Naive B cell (primary cell): ENCODE results near the gene GGA1. TPM values are rescaled to one million over a fixed set of nuclear protein-coding genes. Genes with fewer than 3 reads are reported as not detected.

Source experiments
- ATAC-seq, 2 donors: fragments of 150-1000 bp; cut with Tn5 transposase; 2 replicates each; pipeline ENCODE4 v1.10.0; 2021; ENCODE audit warnings: low read depth in 2 of 2, mild to moderate bottlenecking in 2 of 2, moderate library complexity in 2 of 2
- DNase-seq: peaks from one replicate; pipeline ENCODE4 v3.0.0; 2022
- H3K27ac Mint-ChIP-seq, 6 donors: one replicate each; pipeline ENCODE4 v1.8.0; 2020 to 2022; ENCODE audit warnings: mild to moderate bottlenecking in 6 of 6, mixed read lengths in 6 of 6, moderate library complexity in 5 of 6, inconsistent platforms in 2 of 6
- H3K27me3 Mint-ChIP-seq, 3 donors: one replicate each; pipeline ENCODE4 v1.8.0; 2021 to 2022; ENCODE audit warnings: mixed read lengths in 3 of 3, mild to moderate bottlenecking in 1 of 3
- H3K36me3 Mint-ChIP-seq, 2 donors: one replicate each; pipeline ENCODE4 v1.8.0; 2020 to 2022; ENCODE audit warnings: mixed read lengths in 2 of 2, inconsistent platforms in 1 of 2, mild to moderate bottlenecking in 1 of 2
- H3K4me1 Mint-ChIP-seq, 3 donors: one replicate each; pipeline ENCODE4 v1.8.0; 2020 to 2022; ENCODE audit warnings: mixed read lengths in 3 of 3, inconsistent platforms in 1 of 3, mild to moderate bottlenecking in 1 of 3, moderate library complexity in 1 of 3
- H3K4me3 Mint-ChIP-seq, 8 donors: one replicate each; pipeline ENCODE4 v1.8.0; 2020 to 2022; ENCODE audit warnings: mild to moderate bottlenecking in 8 of 8, mixed read lengths in 8 of 8, moderate library complexity in 8 of 8, inconsistent platforms in 2 of 8
- H3K9me3 Mint-ChIP-seq, 7 donors: one replicate each; pipeline ENCODE4 v1.8.0; 2020 to 2022; ENCODE audit warnings: mixed read lengths in 7 of 7, mild to moderate bottlenecking in 5 of 7, inconsistent platforms in 2 of 7, moderate library complexity in 1 of 7
- polyA plus RNA-seq, 6 donors: library from polyadenylated mRNA; unstranded; fragments of 300-500 nt; fragmentation: Illumina TruSeq; gene quantifications; one replicate each; pipeline ENCODE4 v1.2.3, GENCODE V29; 2021; ENCODE audit warnings: low read depth in 6 of 6

GGA1 gene, protein sequence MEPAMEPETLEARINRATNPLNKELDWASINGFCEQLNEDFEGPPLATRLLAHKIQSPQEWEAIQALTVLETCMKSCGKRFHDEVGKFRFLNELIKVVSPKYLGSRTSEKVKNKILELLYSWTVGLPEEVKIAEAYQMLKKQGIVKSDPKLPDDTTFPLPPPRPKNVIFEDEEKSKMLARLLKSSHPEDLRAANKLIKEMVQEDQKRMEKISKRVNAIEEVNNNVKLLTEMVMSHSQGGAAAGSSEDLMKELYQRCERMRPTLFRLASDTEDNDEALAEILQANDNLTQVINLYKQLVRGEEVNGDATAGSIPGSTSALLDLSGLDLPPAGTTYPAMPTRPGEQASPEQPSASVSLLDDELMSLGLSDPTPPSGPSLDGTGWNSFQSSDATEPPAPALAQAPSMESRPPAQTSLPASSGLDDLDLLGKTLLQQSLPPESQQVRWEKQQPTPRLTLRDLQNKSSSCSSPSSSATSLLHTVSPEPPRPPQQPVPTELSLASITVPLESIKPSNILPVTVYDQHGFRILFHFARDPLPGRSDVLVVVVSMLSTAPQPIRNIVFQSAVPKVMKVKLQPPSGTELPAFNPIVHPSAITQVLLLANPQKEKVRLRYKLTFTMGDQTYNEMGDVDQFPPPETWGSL
- 10 to 100 TPM; 15.5 to 28.9 (median 24.2) TPM for polyA plus RNA-seq

DNA sequence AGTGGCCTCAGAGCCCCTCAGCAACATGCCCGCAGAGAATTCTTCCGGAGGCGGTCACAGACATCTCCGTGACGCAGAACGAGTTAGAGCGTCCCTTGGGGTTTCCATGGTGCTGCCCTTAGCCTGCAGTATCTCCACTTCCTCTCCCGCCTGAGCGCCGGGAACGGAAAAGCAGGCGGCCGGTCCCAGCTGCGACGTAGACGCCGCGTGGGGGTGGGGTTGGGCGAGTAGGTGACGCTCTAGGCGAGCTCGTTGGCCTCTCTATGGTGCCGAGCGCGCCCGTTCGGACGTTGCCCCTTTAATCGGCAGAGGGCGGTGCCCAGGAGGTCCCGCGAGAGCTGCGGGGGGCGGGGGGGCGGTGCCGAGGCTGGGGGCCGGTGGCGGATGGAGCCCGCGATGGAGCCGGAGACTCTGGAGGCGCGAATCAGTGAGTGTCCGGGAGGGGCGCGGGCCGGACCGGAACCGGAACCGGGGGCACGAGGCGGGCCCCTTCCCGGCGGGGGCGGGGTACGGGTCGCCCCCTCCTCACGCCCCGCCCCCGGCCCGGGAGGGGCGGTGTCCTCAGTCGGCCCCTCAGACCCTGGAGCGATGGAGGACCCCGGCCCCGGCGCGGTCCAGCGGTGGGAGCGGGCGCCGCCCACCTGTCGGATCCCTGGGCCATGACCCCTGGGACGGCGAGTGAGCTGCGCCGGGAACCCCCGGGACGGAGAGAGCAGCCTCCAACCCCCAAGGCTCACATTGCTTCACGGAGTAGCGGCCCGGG lies at the start of gene GGA1:
TSS of gene GGA1 (plus strand) at position 358 of the 763 bp plus-strand sequence. CDS start at position 385, 27 bp downstream.
- ATAC-seq: peak; percentile 71 to 77
- peaks cover 25 to 40% (median 36%) of the 10 kb centered on the region in 3 donors for H3K4me1 Mint-ChIP-seq
- no peaks in the 10 kb centered on the region for H3K9me3 Mint-ChIP-seq

DNA sequence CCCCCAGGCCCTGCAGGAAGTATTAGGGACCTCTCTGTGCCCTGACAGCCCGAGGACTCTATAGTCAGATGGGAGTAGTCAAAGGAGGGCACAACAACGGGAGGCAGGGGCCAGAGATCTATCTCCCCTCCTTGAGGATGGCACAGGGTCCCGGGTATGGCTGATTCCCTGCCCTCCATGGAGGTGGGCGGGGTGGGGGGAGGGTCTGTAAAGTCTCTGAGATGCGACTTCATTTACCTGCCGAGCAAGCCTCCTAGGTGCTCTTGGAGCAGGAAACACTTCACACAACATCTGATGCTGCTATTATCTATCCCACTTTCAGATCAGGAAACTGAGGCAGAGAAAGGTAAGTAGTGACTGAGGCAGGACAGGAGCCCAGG lies 49.1 kb upstream of the GGA1 start:
- Mint-ChIP-seq H3K9me3 (no peaks in the 10 kb centered on the region), H3K36me3 (no peaks in the 10 kb centered on the region), H3K4me1 (peaks cover 16 to 21% (median 19%) of the 10 kb centered on the region in 3 donors), H3K4me3 (peak overlapping the region in 7 of 8 donors; percentile 35 to 70 (median 54)), H3K27me3 (peaks cover 40 to 80% (median 53%) of the 10 kb centered on the region in 3 donors), H3K27ac (peak overlapping the region in 1 of 6 donors; percentile 8)
- DNase-seq (no peak), ATAC-seq (no peak)

More for the DNA sequence above, at the start of gene GGA1:
- no peaks in the 10 kb centered on the region for H3K36me3 Mint-ChIP-seq
- DNase-seq: peak; percentile 95
- H3K27ac Mint-ChIP-seq: peak within 1 kb of the TSS; percentile 97 to 99 (median 98)
- peak within 1 kb of the TSS; percentile 86 to 97 (median 94) for H3K4me3 Mint-ChIP-seq
- H3K27me3 Mint-ChIP-seq: peaks cover 4 to 14% (median 10%) of the 10 kb centered on the region in 3 donors

DNA sequence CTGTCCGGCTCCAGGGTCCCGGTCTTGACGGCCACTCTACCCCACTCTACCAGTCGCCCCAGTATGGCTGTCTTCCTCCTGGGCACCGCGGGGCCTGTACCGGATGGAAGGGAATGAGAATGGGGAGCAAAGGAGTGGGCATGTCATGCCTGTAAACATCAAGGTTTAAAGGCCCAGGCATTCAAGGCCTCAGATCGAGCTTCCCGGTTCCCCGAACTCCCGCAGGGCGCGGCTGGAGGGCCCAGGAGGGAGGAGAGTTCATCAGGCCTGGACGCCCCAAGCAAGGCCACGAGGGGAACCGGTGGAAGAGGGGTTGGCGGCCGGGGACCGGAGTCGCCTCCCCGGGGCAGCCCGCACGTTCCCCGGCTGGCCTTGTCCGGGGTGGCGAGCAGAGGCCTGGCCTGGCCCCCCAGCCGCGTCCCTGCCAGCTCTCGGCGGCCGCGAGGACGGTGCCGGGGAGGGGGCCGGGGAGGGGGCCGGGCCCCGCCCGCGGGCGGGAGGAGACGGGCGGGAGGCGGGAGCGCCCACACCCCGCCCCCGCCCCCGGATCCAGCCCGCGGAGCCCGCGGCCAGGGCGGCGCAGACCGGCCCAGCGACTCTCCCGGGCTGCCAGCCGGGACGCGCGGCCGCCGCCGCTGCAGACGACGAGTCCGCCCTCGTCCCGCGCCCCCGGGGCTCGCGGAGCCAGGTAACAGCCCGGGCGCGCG lies 48.6 kb upstream of the GGA1 start, which contains the start of gene CDC42EP1:
TSS of gene CDC42EP1 (plus strand) at position 580 of the 707 bp plus-strand sequence. CDS start 5,870 bp downstream, outside the sequence.
- Mint-ChIP-seq H3K4me1 (peaks cover 16 to 21% (median 19%) of the 10 kb centered on the region in 3 donors), H3K9me3 (no peaks in the 10 kb centered on the region), H3K36me3 (no peaks in the 10 kb centered on the region), H3K4me3 (peak within 1 kb of the TSS; percentile 47 to 87 (median 80)), H3K27me3 (peaks cover 40 to 79% (median 53%) of the 10 kb centered on the region in 3 donors), H3K27ac (peak within 1 kb of the TSS in 2 of 6 donors; percentile 8 to 73)
- ATAC-seq (peak; percentile 20 to 22), DNase-seq (no peak)

DNA sequence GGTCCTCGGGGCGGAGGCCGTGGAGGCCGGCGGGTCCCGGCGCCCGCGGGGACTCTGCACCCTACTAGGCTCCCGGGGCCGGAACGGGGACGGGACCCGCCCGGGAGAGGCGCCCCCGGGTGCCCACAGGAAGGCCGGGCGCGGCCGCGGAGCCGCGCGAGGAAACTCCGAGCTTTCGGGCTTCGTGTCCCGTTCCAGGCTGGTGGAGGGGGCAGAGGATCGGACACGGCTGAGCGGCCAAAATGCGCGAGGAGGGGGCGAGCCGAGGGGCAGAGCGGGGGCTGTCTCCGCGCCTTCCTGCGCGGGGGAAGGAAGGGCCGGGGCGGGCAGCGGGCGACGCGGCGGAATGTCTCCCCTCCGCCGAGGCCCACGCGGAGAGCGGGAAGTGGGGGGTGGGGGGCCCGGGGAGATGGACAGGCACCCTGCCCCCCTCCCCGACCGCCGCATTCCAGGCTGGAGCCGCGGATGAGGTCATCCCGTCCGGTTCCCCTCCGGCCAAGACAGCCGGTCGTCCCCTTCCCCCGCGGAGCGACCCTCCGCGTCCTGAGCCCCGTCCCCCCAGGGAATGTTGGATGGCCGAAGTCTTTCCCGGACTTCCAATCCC lies 47.9 kb upstream of the GGA1 start:
- ATAC-seq (peak; percentile 7 to 13), DNase-seq (no peak)
- Mint-ChIP-seq H3K36me3 (no peaks in the 10 kb centered on the region), H3K9me3 (no peaks in the 10 kb centered on the region), H3K27me3 (peaks cover 36 to 73% (median 50%) of the 10 kb centered on the region in 3 donors), H3K4me3 (peak overlapping the region in 6 of 8 donors; percentile 66 to 87 (median 84)), H3K4me1 (peaks cover 17 to 23% (median 22%) of the 10 kb centered on the region in 3 donors), H3K27ac (peak overlapping the region in 1 of 6 donors; percentile 73)

DNA sequence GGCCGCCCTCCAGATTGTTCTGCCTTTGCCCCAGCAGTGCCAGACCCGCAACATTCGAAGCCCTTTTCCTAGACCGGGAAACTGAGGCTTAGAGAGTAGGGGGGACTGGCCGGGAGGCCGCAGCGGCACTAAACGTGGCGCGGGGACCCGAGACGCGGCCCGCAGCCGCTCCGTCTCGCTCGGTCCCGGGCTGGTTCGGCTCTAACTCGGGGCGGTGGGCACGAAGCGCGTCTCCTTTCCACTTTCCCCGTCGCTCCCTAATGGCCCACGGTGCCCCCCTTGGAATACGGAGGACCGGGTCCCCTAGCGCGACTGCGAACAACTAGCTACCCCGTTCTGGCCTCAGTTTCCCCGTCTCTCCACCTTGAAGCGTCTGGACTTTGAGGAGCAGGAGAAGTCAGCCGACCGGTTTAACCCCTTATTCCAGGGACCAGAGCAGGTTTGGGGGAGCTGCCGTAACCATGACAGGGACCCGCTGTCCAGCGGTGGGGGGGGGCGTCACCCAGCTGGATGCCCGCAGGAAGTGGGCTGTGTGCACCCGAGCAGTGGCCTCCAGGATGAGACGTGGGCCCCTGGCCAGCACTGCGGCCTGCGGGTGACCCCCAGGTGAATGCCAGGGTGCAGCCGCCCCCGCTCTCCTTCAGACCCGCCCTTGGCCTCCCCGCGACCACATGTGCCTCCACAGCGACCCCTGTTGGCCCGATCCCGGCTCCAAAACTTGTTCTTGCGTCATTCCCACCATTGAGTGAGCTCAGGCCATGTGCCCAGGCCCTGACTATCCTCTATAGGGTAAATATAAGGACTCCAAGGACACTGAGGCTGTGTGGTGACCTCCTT lies 47.2 kb upstream of the GGA1 start:
- H3K9me3 Mint-ChIP-seq: no peaks in the 10 kb centered on the region
- peaks cover 21 to 30% (median 24%) of the 10 kb centered on the region in 3 donors for H3K4me1 Mint-ChIP-seq
- H3K36me3 Mint-ChIP-seq: no peaks in the 10 kb centered on the region
- peak; percentile 60 for DNase-seq
- peak overlapping the region in 2 of 6 donors; percentile 73 to 82 for H3K27ac Mint-ChIP-seq
- peak overlapping the region; percentile 75 to 89 (median 86) for H3K4me3 Mint-ChIP-seq
- H3K27me3 Mint-ChIP-seq: peaks cover 29 to 66% (median 43%) of the 10 kb centered on the region in 3 donors
- ATAC-seq: peak; percentile 48 to 60

DNA sequence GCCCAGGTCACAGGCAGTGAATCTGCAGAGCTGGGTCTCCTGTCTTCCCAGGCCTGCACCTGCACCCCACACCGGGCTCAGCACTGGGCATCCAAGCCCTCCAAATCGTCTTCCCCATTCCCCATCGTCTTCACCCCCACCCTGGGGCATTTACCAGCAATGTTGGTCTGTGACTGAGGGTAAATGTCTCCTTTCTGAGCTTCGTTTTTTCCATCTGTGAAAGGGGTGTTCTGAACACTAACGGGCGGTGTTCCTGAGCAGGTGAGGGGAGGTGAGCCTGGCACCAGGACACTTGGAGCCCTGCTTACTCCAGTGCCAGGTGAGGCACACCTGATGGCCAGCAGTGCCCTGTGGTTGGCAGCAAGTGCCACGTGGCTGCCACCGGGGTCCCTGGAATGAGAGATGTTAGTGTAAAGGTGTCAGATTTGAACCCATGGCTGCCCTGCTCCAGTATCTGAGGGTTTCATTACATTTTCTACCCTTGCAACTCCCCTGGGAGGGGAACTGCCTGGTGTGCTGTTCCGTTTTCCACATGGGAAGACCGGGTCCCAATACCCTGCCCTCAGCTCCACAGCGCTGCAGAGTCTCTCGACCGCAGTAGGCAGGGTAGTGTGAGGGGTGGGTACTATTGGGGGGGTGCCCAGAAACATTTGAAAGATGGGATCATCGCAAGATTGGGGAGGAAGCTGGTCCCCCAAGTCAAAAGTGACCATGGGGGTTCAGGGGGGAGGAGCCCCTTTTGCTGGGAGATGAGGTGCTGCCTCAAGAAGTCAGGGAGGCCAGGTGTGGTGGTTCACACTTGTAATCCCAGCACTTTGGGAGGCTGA lies 46.4 kb upstream of the GGA1 start:
- no peaks in the 10 kb centered on the region for H3K36me3 Mint-ChIP-seq
- H3K4me1 Mint-ChIP-seq: peaks cover 24 to 39% (median 32%) of the 10 kb centered on the region in 3 donors
- DNase-seq: no peak
- peak overlapping the region; percentile 75 to 89 (median 86) for H3K4me3 Mint-ChIP-seq
- H3K9me3 Mint-ChIP-seq: no peaks in the 10 kb centered on the region
- H3K27me3 Mint-ChIP-seq: peaks cover 23 to 57% (median 35%) of the 10 kb centered on the region in 3 donors
- peak overlapping the region in 1 of 6 donors; percentile 84 for H3K27ac Mint-ChIP-seq
- ATAC-seq: no peak

DNA sequence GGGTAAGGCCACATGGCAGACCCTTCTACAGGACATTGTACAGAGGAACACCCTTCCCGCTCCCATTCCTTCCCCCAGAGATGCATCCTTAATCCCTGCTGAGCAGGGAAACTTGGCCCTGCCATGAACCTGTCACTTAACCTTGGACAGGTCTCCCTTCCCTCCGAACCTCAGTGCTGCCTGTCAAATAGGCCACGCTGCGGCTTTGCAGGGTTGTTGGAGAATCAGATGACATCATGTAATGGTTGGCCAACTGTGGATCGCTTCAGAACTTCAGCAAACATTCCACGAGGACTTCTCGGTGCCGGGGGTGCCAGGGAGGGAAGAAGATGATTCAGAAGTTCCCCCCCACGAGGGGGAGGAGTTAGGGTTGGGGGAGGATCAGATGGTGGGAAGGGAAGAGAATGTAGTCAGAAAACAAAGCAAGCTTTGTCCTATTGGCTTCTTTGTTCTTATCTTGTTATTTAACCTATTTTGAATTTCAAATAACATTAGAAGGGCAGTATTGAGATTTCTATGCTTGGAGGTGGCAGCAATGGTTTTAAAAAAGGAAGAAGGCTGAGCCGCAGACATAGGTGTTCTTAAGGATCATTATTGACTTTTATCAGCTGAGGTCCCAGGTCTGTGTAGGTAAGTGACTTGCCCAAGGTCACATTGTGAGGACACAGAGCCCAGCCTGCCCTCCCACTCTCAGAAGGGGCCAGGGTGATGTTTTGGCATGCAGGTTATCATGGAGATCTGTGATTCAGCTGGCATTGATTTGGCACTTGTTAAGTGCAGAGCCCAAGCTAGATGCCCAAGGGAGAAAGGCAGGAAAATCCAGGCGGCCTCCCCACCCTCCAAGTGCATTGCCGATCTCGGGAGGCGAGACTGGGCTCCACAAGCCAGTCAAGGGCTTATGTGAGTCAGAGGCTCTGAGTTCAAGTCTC lies 45.2 kb upstream of the GGA1 start:
- H3K27me3 Mint-ChIP-seq: peaks cover 17 to 50% (median 28%) of the 10 kb centered on the region in 3 donors
- peak overlapping the region in 3 of 8 donors; percentile 53 to 70 (median 53) for H3K4me3 Mint-ChIP-seq
- no peaks in the 10 kb centered on the region for H3K9me3 Mint-ChIP-seq
- peak overlapping the region in 1 of 6 donors; percentile 28 for H3K27ac Mint-ChIP-seq
- peaks cover 24 to 45% (median 37%) of the 10 kb centered on the region in 3 donors for H3K4me1 Mint-ChIP-seq
- H3K36me3 Mint-ChIP-seq: no peaks in the 10 kb centered on the region
- no peak for DNase-seq
- ATAC-seq: no peak

DNA sequence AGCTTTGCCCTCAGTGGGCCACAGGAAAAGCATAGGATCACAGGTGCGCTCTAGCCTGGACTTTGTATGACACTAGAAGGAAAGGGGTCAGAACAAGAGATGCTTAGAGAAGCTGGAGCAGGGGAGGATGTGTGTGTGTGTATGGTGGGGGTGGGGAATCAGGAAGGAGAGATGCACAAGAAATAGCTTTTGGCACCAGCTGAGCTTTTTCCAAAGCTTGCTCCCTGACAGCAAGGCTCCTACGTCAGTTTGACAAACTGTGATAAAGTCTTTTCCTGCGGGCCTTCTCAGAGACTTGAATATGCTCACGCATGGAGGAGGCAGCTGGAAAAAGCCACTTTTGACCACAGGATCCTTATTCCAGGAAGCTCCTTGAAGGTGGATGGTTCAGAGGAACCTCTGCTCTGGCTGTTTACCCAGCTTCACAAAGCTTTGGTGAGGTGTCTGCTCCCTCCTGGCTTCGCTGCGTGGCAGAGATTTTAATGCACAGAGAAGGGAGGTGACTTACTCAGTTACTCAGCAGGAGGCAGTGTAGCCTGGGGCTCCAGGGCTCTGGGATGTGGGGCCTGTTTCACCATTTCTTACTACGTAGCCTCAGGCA lies 44.4 kb upstream of the GGA1 start:
- Mint-ChIP-seq H3K4me1 (peaks cover 24 to 45% (median 37%) of the 10 kb centered on the region in 3 donors), H3K27ac (peak overlapping the region in 2 of 6 donors; percentile 36 to 72), H3K4me3 (no peak overlapping the region), H3K9me3 (no peaks in the 10 kb centered on the region), H3K36me3 (no peaks in the 10 kb centered on the region), H3K27me3 (peaks cover 17 to 42% (median 28%) of the 10 kb centered on the region in 3 donors)
- ATAC-seq: no peak
- no peak for DNase-seq

DNA sequence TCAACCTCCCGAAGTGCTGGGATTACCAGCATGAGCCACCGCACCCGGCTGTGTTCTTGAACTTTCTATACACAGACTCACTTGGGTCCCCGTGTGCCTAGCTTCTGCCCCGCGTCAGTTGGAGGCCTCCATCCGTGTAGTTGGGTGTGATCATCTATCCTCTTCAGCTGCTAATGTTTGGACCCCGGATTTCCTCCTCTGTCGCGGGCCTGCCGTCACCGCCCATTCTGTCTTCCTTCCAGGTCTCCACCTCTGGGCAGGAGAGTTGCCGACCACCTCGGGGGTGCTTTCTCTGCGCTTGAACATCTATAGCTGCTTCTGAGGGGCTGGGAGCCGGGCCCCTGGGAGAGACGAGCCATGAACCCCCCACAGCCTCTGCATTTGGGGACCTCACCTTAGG lies 42.8 kb upstream of the GGA1 start:
- Mint-ChIP-seq H3K4me1 (peaks cover 24 to 45% (median 37%) of the 10 kb centered on the region in 3 donors), H3K27ac (peak overlapping the region in 4 of 6 donors; percentile 20 to 83 (median 38)), H3K36me3 (no peaks in the 10 kb centered on the region), H3K9me3 (no peaks in the 10 kb centered on the region), H3K27me3 (peaks cover 13 to 36% (median 28%) of the 10 kb centered on the region in 3 donors), H3K4me3 (peak overlapping the region; percentile 54 to 89 (median 72))
- ATAC-seq (peak; percentile 7 to 15), DNase-seq (peak; percentile 26)
